Measurements from ENCODE around the gene PPP1R14D. TPM values are rescaled to one million over a fixed set of nuclear protein-coding genes. Genes with fewer than 3 reads are reported as not detected.

Gene PPP1R14D
- polyA plus RNA-seq, 1 donor from 2014 or later: not detected

- Histone ChIP-seq H3K27ac (ENCODE audit: low read length) (no peak overlapping the region), H3K79me2 (replicated peaks; ENCODE audit: insufficient read depth, low read length) (no peaks in the 10 kb centered on the region), H3K4me3 (ENCODE audit: low read length) (no peak overlapping the region), H3K36me3 (ENCODE audit: insufficient read depth, low read length) (no peaks in the 10 kb centered on the region), H4K20me1 (ENCODE audit: insufficient read depth) (no peaks in the 10 kb centered on the region), H2AFZ (ENCODE audit: low read depth, low read length) (no peak overlapping the region), H3K9me2 (ENCODE audit: insufficient read depth, low read length) (no peaks in the 10 kb centered on the region), H3K27me3 (ENCODE audit: insufficient read depth, low read depth, low read length) (no peaks in the 10 kb centered on the region), H3K9ac (ENCODE audit: low read length) (no peak overlapping the region), H3K9me3 (ENCODE audit: low read length) (no peaks in the 10 kb centered on the region), H3K4me2 (ENCODE audit: low read length) (no peak overlapping the region), H3F3A (ENCODE audit: insufficient read depth, low read length, poor library complexity, severe bottlenecking) (no peaks in the 10 kb centered on the region)
- TF ChIP-seq TAF1 (IDR thresholded peaks at IDR 0.05; ENCODE audit: low read depth) (no peak), RAD21 (conservative IDR thresholded peaks at IDR 0.05) (no peak), REST (IDR thresholded peaks at IDR 0.05; ENCODE audit: borderline replicate concordance) (no peak), SMC3 (conservative IDR thresholded peaks at IDR 0.05; ENCODE audit: poor library complexity) (no peak), POLR2AphosphoS5 (IDR thresholded peaks at IDR 0.05) (no peak), EP300 (conservative IDR thresholded peaks at IDR 0.05; ENCODE audit: poor library complexity, severe bottlenecking) (no peak), MXI1 (conservative IDR thresholded peaks at IDR 0.05; ENCODE audit: poor library complexity, severe bottlenecking) (no peak), EZH2 (IDR thresholded peaks at IDR 0.05; ENCODE audit: borderline replicate concordance, insufficient read depth, low read length, poor library complexity, severe bottlenecking) (no peak), CTCF (IDR thresholded peaks at IDR 0.05; ENCODE audit: poor library complexity, severe bottlenecking) (no peak)
Observed at GRCh38 chr15:40815042-40815698, 13.3 kb downstream of the PPP1R14D start.

GRCh38 chr15:40812721-40813425, 15.6 kb downstream of the PPP1R14D start:
- H3K79me2 ChIP-seq (replicated peaks; ENCODE audit: insufficient read depth, low read length): no peaks in the 10 kb centered on the region
- no peak overlapping the region for H3K9ac ChIP-seq (ENCODE audit: low read length)
- no peak overlapping the region for H3K27ac ChIP-seq (ENCODE audit: low read length)
- H3K4me3 ChIP-seq (ENCODE audit: low read length): no peak overlapping the region
- TF ChIP-seq TAF1 (IDR thresholded peaks at IDR 0.05; ENCODE audit: low read depth) (no peak), MXI1 (conservative IDR thresholded peaks at IDR 0.05; ENCODE audit: poor library complexity, severe bottlenecking) (no peak)
- no peaks in the 10 kb centered on the region for H3F3A ChIP-seq (ENCODE audit: insufficient read depth, low read length, poor library complexity, severe bottlenecking)
- H3K4me2 ChIP-seq (ENCODE audit: low read length): no peak overlapping the region
- no peaks in the 10 kb centered on the region for H3K36me3 ChIP-seq (ENCODE audit: insufficient read depth, low read length)
- no peaks in the 10 kb centered on the region for H3K9me3 ChIP-seq (ENCODE audit: low read length)
- H2AFZ ChIP-seq (ENCODE audit: low read depth, low read length): no peak overlapping the region
- H3K9me2 ChIP-seq (ENCODE audit: insufficient read depth, low read length): no peaks in the 10 kb centered on the region
- no peaks in the 10 kb centered on the region for H4K20me1 ChIP-seq (ENCODE audit: insufficient read depth)
- no peaks in the 10 kb centered on the region for H3K27me3 ChIP-seq (ENCODE audit: insufficient read depth, low read depth, low read length)

Measured in neural cell (in vitro differentiated cells).